Measurements from ENCODE around the gene MEGF11. TPM values are rescaled to one million over a fixed set of nuclear protein-coding genes. Genes with fewer than 3 reads are reported as not detected.
"Not testable (repeated sequence)": the region's sequence is repeated elsewhere in the genome, so short reads cannot be mapped to it uniquely, and the experiment has no call there.

The MEGF11 gene
- total and polyA plus RNA-seq, 2 donors, result 0.11 to 0.13 TPM

DNA sequence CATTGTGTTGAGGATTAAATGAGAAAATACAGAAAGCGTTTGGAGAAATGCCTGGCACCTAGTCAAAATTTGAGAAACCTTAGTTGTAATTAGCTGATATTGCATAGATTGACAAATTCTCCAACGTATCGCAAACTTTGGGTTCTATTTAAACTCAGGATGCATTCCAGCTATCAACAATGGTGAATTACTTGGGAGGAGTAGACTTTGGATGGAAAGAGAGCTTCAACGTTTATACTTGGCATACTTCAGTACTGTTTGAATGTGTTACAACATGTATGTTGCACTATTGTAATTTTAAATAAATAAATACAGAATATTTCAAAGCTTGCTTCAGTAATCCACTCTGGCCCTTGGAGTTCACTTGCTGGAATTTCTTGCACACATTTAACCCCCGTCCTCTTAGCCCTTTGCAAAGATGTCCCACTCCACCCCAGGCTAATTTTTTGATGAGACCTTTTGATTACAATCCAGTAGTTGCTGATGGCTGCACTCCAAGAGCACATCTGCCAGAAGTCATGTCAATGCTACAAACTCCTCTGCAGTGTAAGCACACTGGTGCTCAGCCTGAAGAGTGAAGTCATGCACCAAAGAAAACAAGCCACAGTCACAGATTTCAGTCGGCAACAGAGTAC, 35.1 kb upstream of the MEGF11 start:
- Histone ChIP-seq H3K4me3 (ENCODE audit: low read depth, low read length) (no peak overlapping the region), H3K4me1 (ENCODE audit: insufficient read depth) (no peaks in the 10 kb centered on the region), H3K36me3 (ENCODE audit: insufficient read depth) (no peaks in the 10 kb centered on the region), H3K27ac (ENCODE audit: low read depth) (no peak overlapping the region)
- 49% methylated on average over 6 of the region's 6 CpGs for WGBS
- no peak for DNase-seq (ENCODE audit: extremely low spot score)

DNA sequence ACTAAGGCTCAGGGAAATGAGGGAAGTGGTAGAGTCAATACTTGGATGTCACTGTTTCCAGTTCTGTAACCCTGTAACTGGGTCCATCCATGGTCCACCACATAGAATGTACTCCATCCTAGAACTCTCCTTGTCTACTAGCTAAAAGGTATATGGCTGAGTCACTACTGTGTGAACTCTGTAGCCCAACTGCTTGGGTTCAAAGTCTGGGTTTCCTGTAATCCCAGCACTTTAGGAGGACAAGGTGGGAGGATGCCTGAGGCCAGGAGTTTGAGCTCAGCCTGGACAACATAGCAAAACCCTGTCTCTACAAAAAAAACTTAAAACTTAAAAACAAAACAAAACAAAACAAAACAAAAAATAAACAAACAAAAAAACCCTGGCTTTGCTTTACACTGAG, 34.5 kb upstream of the MEGF11 start:
- no peak overlapping the region for H3K27ac ChIP-seq (ENCODE audit: low read depth)
- DNase-seq (ENCODE audit: extremely low spot score), result no peak
- no peak overlapping the region for H3K4me3 ChIP-seq (ENCODE audit: low read depth, low read length)
- H3K4me1 ChIP-seq (ENCODE audit: insufficient read depth), result no peaks in the 10 kb centered on the region
- H3K36me3 ChIP-seq (ENCODE audit: insufficient read depth), result no peaks in the 10 kb centered on the region

DNA sequence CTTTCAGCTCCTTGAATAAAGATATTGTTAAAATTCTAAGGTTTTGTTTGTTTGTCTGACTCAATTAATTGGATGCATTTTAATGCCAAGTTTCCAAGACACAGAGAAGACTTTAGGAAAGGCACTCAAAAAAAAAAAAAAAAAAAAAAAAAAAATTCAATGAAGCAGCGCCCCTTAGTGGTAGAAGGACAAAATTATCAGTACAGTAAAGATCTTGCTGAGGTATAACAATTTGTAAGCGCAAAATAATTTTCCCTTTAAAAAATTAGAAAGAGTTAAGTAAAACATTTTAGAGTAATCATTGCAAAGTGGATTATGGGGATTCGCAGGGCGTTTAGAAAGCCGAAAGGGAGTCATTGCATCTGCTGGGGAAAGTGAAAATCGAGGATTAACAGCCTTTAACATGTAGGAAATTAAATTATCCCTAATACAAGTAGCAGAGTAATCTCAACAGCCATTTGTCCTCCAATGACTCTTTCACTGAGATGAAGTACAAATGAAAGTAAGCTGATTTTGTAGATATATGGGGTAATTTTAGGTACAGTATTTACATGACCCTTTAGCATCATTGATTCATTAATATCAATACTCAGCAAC, 34.0 kb upstream of the MEGF11 start:
- Histone ChIP-seq H3K4me3 (ENCODE audit: low read depth, low read length) (no peak overlapping the region), H3K27ac (ENCODE audit: low read depth) (no peak overlapping the region), H3K36me3 (ENCODE audit: insufficient read depth) (no peaks in the 10 kb centered on the region), H3K4me1 (ENCODE audit: insufficient read depth) (no peaks in the 10 kb centered on the region)
- DNase-seq (ENCODE audit: extremely low spot score), result no peak
- WGBS, result 16% methylated on average over 6 of the region's 6 CpGs

DNA sequence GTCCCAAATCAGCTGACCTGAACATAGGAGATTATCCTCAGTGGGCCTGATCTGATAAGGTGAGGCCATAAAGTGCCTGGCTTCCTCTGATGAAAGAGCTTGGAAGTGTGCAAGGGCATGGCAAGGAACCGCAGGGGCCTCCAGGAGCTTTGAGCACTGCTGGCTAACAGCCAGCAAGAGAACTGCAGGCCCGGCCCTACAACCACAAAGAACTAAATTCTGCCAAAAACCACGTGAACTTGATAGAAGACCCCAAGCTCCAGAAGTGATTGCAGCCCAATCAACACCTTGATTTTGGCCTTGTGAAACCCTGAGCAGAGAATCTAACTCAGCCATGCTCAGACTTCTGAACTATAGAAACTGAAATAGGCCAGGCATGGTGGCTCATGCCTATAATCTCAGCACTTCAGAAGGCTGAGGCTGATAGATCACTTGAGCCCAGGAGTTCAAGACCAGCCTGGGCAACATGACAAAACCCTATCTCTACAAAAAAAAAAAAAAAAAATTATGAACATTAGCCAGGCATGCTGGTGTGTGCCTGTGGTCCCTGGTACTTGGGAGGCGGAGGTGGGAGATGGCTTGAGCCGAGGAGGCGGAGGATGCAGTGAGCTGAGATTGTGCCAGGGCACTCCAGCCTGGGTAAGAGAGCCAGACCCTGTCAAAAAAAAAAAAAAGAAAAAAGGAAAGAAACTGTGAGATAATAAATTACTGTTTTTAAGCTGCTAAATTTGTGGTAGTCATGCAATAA, 32.2 kb upstream of the MEGF11 start:
- Histone ChIP-seq H3K4me1 (ENCODE audit: insufficient read depth) (no peaks in the 10 kb centered on the region), H3K27ac (ENCODE audit: low read depth) (no peak overlapping the region), H3K36me3 (ENCODE audit: insufficient read depth) (no peaks in the 10 kb centered on the region), H3K4me3 (ENCODE audit: low read depth, low read length) (no peak overlapping the region)
- WGBS, result 77% methylated on average over 6 of the region's 6 CpGs
- no peak for DNase-seq (ENCODE audit: extremely low spot score)

DNA sequence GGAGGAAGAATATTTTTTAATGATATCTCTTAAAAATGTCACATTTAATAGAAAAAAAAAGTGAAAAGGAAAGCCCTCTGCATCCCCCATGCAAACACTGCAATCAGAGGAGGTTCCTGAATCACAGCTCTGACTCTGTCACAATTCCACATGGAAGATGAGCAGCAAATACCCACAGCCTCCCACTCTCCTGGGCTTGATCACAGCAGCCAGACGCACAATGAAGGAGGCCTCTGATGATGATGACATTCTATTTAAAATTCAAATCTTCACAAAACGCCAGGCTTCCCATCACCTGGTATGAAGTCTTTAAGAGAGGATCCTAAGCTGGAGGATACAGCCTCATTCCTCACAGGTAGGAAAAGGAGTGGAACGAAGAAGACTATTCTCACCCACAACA, 30.7 kb upstream of the MEGF11 start:
- Histone ChIP-seq H3K27ac (ENCODE audit: low read depth) (no peak overlapping the region), H3K36me3 (ENCODE audit: insufficient read depth) (no peaks in the 10 kb centered on the region), H3K4me3 (ENCODE audit: low read depth, low read length) (no peak overlapping the region), H3K4me1 (ENCODE audit: insufficient read depth) (no peaks in the 10 kb centered on the region)
- WGBS, result 78% methylated on average over 3 of the region's 3 CpGs
- no peak for DNase-seq (ENCODE audit: extremely low spot score)

DNA sequence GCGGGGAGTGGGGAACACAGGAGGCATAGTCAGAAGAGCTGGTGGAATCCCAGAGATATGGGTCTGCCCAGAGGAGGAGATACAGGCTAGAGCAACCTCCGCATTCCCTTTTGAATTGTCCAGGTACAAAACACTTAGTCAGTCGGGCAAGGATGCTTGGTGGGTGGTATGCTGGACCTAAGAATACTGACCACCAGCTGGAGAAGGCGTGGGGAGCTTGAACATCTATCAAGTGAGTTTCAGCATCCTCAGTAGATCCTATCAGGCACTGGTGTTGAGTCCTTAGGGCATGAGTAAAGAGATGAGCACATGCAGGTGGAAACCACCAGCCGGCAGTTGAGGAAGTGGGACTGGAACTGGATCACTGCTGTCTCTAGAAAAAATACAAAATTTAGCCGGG, 25.1 kb upstream of the MEGF11 start:
- H3K4me1 ChIP-seq (ENCODE audit: insufficient read depth), result no peaks in the 10 kb centered on the region
- H3K27ac ChIP-seq (ENCODE audit: low read depth), result no peak overlapping the region
- H3K4me3 ChIP-seq (ENCODE audit: low read depth, low read length), result no peak overlapping the region
- DNase-seq (ENCODE audit: extremely low spot score), result no peak
- 94% methylated on average over 6 of the region's 6 CpGs for WGBS
- H3K36me3 ChIP-seq (ENCODE audit: insufficient read depth), result no peaks in the 10 kb centered on the region

DNA sequence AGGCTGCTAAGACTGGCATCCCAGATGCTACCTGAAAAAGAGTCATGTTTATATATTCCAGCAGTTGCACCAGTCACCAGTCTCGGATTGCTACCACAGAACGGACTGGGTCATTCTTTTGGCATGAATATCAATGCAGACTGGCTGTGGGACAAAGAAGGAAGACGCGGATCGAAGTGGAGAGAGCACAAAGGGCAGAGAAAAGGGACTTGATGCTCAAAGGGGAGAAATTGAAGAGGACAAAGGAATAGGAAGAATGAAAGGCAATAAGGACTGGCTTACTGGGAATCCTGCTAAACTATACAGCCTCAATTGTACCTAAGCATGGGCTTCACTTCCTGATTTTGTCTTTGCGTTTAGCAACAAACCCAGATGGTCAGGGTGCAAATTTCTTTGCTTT, 24.5 kb upstream of the MEGF11 start:
- no peak for DNase-seq (ENCODE audit: extremely low spot score)
- H3K36me3 ChIP-seq (ENCODE audit: insufficient read depth), result no peaks in the 10 kb centered on the region
- no peak overlapping the region for H3K27ac ChIP-seq (ENCODE audit: low read depth)
- H3K4me3 ChIP-seq (ENCODE audit: low read depth, low read length), result no peak overlapping the region
- no peaks in the 10 kb centered on the region for H3K4me1 ChIP-seq (ENCODE audit: insufficient read depth)
- 83% methylated on average over 6 of the region's 6 CpGs for WGBS

DNA sequence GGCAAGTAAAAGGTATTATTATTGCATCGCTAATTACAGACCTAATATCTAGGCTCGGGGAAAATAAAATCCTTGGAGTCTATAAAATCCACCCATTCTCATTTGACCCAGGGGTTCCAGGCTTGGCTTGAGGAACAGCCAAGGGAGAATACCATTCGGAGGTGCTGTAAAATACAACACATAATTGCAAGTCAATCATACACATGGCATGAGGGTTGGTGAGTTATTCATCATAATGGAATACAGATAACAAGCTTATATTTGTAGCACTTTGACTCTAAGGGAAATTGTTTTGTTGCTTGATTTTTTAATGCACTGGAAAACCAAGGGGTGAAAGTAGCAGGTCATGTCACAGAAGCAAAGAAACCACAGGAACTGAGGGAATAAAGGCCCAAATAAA, 23.0 kb upstream of the MEGF11 start:
- no peaks in the 10 kb centered on the region for H3K4me1 ChIP-seq (ENCODE audit: insufficient read depth)
- 86% methylated on average over 3 of the region's 3 CpGs for WGBS
- DNase-seq (ENCODE audit: extremely low spot score), result no peak

DNA sequence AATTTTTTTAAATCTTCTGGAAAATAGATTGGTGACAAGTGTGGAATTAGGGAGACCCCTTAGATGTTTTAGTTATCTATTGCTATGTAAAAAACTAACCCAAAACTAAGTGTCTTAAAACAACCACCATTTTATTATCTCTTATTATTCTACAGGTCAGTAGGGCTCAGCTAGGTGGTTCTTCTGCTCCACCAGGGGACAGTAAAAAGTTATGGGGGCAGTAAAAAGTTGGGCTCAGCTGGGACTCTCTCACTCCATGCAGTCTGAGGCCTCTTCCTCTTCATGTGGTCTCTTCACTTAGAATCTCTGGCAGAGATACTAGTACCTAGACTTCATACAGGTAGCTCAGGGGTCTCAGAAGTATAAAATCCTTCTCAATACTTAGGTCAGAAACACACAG, 21.8 kb upstream of the MEGF11 start:
- no peak for DNase-seq (ENCODE audit: extremely low spot score)
- Histone ChIP-seq H3K27ac (ENCODE audit: low read depth) (no peak overlapping the region), H3K36me3 (ENCODE audit: insufficient read depth) (no peaks in the 10 kb centered on the region), H3K4me3 (ENCODE audit: low read depth, low read length) (no peak overlapping the region), H3K4me1 (ENCODE audit: insufficient read depth) (no peaks in the 10 kb centered on the region)

More for the DNA sequence above, 23.0 kb upstream of the MEGF11 start:
- Histone ChIP-seq H3K4me3 (ENCODE audit: low read depth, low read length) (no peak overlapping the region), H3K27ac (ENCODE audit: low read depth) (no peak overlapping the region), H3K36me3 (ENCODE audit: insufficient read depth) (no peaks in the 10 kb centered on the region)

DNA sequence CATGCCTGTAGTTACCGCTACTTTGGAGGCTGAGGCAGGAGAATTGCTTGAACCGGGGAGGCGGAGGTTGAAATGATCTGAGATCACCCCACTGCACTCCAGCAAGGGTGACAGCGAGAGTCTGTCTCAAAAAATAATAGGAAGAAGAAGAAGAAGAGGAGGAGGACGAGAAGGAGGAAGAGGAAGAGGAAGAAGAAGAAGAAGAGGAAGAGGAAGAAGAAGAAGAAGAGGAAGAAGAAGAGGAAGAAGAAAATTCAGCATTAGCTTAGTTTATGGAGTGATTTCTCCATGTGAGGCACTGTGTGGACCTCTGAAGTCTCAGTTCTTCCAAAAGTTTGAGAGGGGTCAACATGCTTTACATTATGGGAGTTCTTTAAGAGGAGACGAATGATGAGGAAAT, 17.4 kb upstream of the MEGF11 start:
- Histone ChIP-seq H3K4me3 (ENCODE audit: low read depth, low read length) (no peak overlapping the region), H3K36me3 (ENCODE audit: insufficient read depth) (no peaks in the 10 kb centered on the region), H3K4me1 (ENCODE audit: insufficient read depth) (no peaks in the 10 kb centered on the region), H3K27ac (ENCODE audit: low read depth) (no peak overlapping the region)
- DNase-seq (ENCODE audit: extremely low spot score), result no peak
- WGBS, result 85% methylated on average over 6 of the region's 6 CpGs

DNA sequence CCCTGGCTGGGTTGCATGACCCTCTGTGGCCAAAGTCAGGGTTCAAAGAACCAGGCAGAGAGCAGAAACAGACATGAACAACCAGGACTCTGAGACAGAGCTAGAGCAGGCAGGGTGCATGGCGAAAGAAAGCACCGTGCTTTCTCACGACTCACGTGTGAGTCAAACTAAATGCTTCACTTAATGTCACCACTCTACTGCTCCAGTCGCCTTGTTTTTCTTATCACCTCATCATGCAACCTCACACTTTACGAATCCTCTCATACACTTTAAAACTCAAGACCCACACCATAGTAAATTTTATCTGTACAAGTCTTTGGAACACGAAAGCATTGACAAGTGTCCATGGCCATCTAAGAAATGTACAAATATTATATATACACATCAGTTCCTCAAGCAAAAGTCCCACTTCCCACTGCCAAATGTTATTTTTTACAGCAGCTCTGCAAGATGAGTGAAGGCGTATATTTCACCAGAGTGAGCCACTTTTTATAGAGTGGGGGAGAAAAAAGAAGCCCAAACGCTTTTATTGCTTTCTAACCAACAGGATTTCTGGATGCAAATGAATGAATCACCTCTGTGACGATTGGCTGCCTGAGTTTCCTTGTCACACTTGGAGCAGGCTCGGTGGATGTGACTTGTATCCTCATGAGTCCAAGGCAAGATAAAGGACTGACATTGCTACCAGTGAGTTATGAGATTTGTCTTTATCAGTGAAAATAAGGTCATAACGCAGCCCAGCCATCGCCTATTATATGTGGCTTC, 16.0 kb upstream of the MEGF11 start:
- no peaks in the 10 kb centered on the region for H3K36me3 ChIP-seq (ENCODE audit: insufficient read depth)
- WGBS, result 23% methylated on average over 13 of the region's 13 CpGs

DNA sequence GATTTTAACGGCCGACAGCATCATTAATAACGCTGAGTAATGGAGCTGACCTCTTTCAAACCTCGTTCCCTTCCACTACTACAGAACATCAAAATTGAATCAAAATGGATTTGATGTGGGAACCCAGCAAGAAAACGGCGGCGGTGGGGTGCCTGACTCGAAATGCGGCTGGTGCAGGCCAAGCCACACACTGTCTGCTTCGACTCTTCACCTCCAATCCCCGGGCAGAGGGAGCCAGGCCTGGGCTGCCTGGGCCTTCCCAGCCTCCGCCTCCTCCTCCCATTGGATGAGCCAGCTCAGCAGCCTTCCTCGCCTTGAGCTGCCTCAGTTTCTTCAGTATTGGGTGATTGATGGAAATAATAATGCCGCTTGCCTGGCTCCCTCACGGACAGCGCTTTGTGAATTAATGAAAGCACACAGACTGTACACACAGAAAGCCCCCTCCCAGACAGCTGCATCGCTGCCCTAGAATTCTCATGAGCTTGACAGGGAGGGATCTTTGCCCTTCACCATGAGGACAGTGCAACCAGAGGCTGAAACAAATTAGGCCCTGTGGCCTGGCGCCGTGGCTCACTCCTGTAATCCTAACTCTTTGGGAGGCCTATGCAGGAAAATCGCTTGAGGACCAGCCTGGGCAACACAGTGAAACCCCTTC, 11.4 kb upstream of the MEGF11 start:
- no peak overlapping the region for H3K27ac ChIP-seq (ENCODE audit: low read depth)
- H3K4me1 ChIP-seq (ENCODE audit: insufficient read depth), result no peaks in the 10 kb centered on the region
- 89% methylated on average over 20 of the region's 20 CpGs for WGBS
- no peak overlapping the region for H3K4me3 ChIP-seq (ENCODE audit: low read depth, low read length)
- no peaks in the 10 kb centered on the region for H3K36me3 ChIP-seq (ENCODE audit: insufficient read depth)
- DNase-seq (ENCODE audit: extremely low spot score), result no peak

More for the DNA sequence above, 16.0 kb upstream of the MEGF11 start:
- Histone ChIP-seq H3K27ac (ENCODE audit: low read depth) (no peak overlapping the region), H3K4me3 (ENCODE audit: low read depth, low read length) (no peak overlapping the region), H3K4me1 (ENCODE audit: insufficient read depth) (no peaks in the 10 kb centered on the region)
- DNase-seq (ENCODE audit: extremely low spot score), result no peak

DNA sequence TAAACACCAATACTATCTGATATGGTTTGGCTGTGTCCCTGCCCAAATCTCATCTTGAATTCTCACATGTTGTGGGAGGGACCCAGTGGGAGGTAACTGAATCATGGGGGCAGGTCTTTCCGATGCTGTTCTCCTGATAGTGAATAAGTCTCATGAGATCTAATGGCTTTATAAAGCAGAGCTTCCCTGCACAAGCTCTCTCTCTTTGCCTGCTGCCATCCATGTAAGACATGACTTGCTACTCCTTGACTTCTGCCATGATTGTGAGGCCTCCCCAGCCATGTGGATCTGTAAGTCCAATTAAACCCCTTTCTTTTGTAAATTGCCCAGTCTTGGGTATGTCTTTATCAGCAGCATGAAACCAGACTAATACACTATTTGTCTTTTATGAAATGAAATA, 9.3 kb upstream of the MEGF11 start:
- DNase-seq (ENCODE audit: extremely low spot score); H3K4me1 ChIP-seq (ENCODE audit: insufficient read depth); H3K4me3 ChIP-seq (ENCODE audit: low read depth, low read length); H3K36me3 ChIP-seq (ENCODE audit: insufficient read depth); H3K27ac ChIP-seq (ENCODE audit: low read depth): not testable (repeated sequence)
- WGBS, result 90% methylated on average over 1 of the region's 1 CpG
